Cardiac ventricle fibroblast (primary cell): ENCODE data around the gene PRR11. TPM values are rescaled to one million over a fixed set of nuclear protein-coding genes. Genes with fewer than 3 reads are reported as not detected.

Experiments
- total RNA-seq: library from RNA; depleted of rRNA; stranded (reverse); fragments of >200 nt; gene quantifications from 2 replicates; pipeline ENCODE4 v1.2.3, GENCODE V29; 2015

The PRR11 gene
- 3.8 and 4.1 TPM in 2 replicates for total RNA-seq

GRCh38 chr17:59155439-59156177 lies at the start of gene PRR11:
TSS of gene PRR11 (plus strand) at chr17:59155746. CDS start at chr17:59169753, 14,007 bp downstream.

DNA sequence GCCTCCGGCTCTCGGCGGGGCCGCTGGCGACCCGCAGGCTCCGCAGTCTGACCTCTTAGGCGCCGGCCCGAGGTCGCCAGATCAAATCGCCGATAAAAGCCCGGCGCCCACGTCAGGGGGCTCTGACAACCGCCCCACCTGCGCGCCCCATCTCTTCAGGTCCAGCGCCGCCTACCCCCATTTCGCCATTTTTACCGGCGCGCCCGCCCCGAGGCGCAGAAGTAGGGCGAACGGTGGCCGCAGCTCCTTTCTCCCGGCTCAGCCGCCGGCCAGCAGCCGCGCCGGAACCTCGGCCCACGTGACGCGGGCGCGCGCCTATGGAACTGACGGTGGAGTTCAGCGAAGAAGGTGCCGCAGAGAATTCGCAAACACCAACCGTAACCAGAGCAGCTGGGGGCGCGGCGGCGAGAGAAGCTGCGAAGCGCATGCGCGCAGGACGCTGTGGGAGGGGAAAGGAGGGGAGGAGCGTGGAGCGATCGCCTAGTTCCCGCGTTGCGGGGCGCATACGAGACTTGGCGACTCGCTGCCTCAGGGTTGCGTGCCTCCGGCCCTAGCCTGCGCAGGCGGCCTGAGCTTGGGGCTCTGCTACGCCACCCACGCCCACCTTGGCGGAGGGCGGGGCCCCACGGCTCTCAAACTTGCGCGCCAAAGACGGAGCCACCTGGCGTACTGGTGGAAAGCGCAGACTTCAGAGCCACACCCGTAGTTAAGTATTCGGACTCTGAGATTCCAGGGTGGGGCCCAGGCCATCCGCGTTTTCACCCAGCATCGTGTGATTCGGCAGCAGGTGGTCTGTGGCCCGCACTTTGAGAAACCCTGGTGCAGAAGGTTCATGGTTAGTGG lies 48.9 kb upstream of the PRR11 start, which contains the start of gene TRIM37:
Gene TRIM37, minus strand, starts transcription at position 418 of the 843 bp plus-strand sequence. CDS start 419 bp downstream, outside the sequence.

DNA sequence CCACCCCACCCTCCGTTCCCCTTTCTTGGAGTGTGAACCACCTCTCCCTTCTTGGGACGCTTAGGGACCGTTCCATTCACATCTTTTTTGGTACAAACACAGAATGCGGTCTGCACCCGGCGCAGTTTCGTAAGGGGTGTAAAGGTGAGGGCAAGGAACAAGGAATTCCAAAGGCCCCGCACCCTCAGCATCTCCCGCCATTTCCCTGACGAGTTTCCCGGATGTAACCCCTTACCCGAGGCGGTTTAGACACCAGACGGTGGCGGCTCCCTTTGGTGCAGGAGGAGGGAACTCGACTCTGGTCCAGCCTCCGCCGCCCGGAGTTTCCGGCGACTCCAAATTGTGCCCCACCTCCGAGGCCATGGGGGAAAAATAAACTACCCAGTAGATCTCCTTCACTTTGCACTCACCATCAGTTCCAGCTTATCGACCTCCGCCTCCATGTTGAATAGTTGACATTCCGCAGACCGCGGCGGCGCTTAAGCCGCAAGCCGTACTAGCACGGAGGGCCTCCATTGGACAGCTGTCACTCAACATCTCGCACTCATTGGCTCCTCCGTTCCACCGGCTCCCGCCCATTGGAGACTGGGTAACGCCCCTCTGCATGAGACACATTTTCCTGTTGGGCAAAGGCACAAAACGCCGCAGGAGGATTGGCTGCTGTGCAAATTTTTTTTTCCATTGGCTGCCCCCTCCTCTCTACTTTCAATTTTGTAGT lies 666 bp upstream of the PRR11 start, which contains the start of gene SKA2:
Gene SKA2, minus strand, starts transcription at position 466 of the 718 bp plus-strand sequence. Its CDS starts 23 bp downstream, at position 443.

GRCh38 chr17:59220328-59221158 lies 65.0 kb downstream of the PRR11 start, which contains the start of gene GDPD1:
TSS of gene GDPD1 (plus strand) at chr17:59220511. CDS start at chr17:59220610, 99 bp downstream.

Other genes starting within 250 kb of the PRR11 start
- 15.7 and 17.6 TPM in 2 replicates for gene TRIM37, start 48.9 kb upstream of the PRR11 start, total RNA-seq
- 23.8 and 39.7 TPM in 2 replicates for gene SKA2, start 560 bp upstream of the PRR11 start, total RNA-seq
- gene SMG8, start 54.3 kb downstream of the PRR11 start, total RNA-seq: 11.6 and 15.2 TPM in 2 replicates
- 1.3 TPM in 1 of 2 replicates, not detected in the other for gene GDPD1, start 64.8 kb downstream of the PRR11 start, total RNA-seq
- gene YPEL2, start 175.9 kb downstream of the PRR11 start, total RNA-seq: 13.5 and 15.4 TPM in 2 replicates